AG04449 (cell line): Measurements from ENCODE around the gene CAP2.
"Not testable (repeated sequence)": the region's sequence is repeated elsewhere in the genome, so short reads cannot be mapped to it uniquely, and the experiment has no call there.

Experiments used
- CTCF ChIA-PET: fragments of 350-600 bp; formaldehyde crosslinking; extraction: SDS; loops from one replicate; lab custom pipeline; 2021; ENCODE audit warnings: antibody characterized with exemption; lab: Yijun Ruan, JAX
- POLR2A ChIA-PET: fragments of 400-600, 350-600 bp; formaldehyde crosslinking; extraction: SDS; loops from one replicate; lab custom pipeline; 2020; ENCODE audit warnings: antibody characterized with exemption, inconsistent platforms; lab: Yijun Ruan, JAX
- DNase-seq: peaks from one replicate; pipeline ENCODE4 v3.0.0-alpha.2; 2010; ENCODE audit warnings: low read depth, low spot score
- H3K4me3 ChIP-seq: 2 replicates; pipeline ENCODE4 v1.5.1; 2011; ENCODE audit warnings: low read depth, mild to moderate bottlenecking, control low read depth, low read length
- CTCF ChIP-seq: IDR thresholded peaks from one replicate; pipeline ENCODE4 v1.5.1; 2011; ENCODE audit warnings: mild to moderate bottlenecking, moderate library complexity, low read length, control low read depth, inconsistent platforms; ENCODE audit not compliant: insufficient read depth; ENCODE audit errors: missing control alignments

The CAP2 gene

DNA sequence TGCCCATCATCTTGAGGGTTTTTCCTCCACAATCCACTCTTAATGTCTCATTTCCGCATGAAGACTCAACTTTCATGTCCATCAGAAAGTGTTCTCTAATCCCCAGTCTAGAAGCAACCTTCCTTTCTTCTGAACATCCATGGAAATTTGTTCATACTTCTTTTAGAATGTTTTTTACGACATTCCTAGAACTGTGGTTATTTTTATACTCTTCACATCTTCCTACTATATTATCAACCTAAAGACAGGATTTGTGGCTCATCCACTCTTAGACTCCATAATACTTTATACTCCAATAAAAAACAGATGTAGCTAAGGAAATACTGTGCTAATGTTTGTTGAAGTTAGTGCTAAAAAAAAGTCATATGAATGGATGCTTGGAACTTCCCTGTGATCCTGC is 1.4 kb upstream of the CAP2 start:
- DNase-seq, result no peak
- CTCF ChIA-PET, result interaction anchor here (1.1 kb wide), 1 partner anchor 115 kb away, joined by 3 read pairs; no protein-coding TSS in a partner anchor
- TF ChIP-seq CTCF, result no peak
- POLR2A ChIA-PET, result no interaction called here
- H3K4me3 ChIP-seq, result no peak overlapping the region

GRCh38 chr6:17393892-17394631 is 667 bp downstream of the CAP2 start:
- ChIA-PET POLR2A (interaction anchor here (0.6 to 2.5 kb wide), 9 partner anchors 9 to 186 kb away, joined by 3 to 11 read pairs (median 3); partner anchors contain the start of gene RBM24), CTCF (no interaction called here)
- TF ChIP-seq CTCF, result no peak
- peak; percentile 19 for DNase-seq
- peak overlapping the region; percentile 69 for H3K4me3 ChIP-seq

- CTCF ChIA-PET, result interaction anchor here (1.1 kb wide), 1 partner anchor 15 kb away, joined by 3 read pairs; no protein-coding TSS in a partner anchor
- no peak for TF ChIP-seq CTCF
- no peak overlapping the region for H3K4me3 ChIP-seq
- DNase-seq, result no peak
- POLR2A ChIA-PET, result interaction anchor here (0.8 to 2.5 kb wide), 2 partner anchors 10 to 23 kb away, joined by 3 to 11 read pairs; no protein-coding TSS in a partner anchor
Observed at GRCh38 chr6:17395112-17395511, 1.7 kb downstream of the CAP2 start.

- CTCF ChIA-PET, result no interaction called here
- no peak for DNase-seq
- POLR2A ChIA-PET, result no interaction called here
- no peak for TF ChIP-seq CTCF
- no peak overlapping the region for H3K4me3 ChIP-seq
Observed at GRCh38 chr6:17396256-17396655, 2.9 kb downstream of the CAP2 start.

GRCh38 chr6:17397764-17398194 is 4.4 kb downstream of the CAP2 start:
- DNase-seq, result peak; percentile 40
- POLR2A ChIA-PET, result no interaction called here
- CTCF ChIA-PET, result no interaction called here
- H3K4me3 ChIP-seq, result no peak overlapping the region
- no peak for TF ChIP-seq CTCF

DNA sequence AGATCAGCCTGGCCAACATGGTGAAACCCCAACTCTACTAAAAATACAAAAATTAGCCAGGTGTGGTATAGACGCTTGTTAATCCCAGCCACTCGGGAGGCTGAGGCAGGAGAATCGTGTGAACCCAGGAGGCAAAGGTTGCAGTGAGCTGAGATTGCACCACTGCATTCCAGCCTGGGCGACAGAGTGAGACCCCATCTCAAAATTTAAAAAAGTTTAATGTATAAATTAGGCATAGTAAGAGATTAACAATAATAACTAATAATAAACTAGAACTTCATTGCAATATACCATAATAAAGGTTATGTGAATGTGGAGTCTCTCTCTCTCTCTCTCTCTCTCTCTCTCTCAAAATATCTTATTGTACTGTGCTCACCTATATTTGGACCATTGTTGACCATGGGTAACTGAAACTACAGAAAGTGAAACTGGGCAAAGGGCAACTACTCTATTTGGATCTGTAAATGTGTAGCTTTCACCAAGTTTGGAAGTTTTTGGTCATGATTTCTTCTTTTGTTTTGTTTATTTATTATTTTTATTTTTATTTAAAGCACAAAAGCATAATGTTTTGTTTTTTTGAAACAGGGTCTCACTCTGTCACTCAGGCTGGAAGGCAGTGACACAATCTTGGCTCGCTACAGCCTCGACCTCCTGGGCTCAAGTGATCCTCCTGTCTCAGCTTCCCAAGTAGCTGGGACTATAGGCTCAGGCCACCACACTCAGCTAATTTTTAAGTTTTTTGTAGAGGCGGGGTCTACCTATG is 12.0 kb downstream of the CAP2 start:
- DNase-seq, POLR2A ChIA-PET, CTCF ChIA-PET, H3K4me3 ChIP-seq: not testable (repeated sequence)
